ENCODE measurements around the gene CCT4. TPM values are rescaled to one million over a fixed set of nuclear protein-coding genes. Genes with fewer than 3 reads are reported as not detected.
"Not testable (repeated sequence)": the region's sequence is repeated elsewhere in the genome, so short reads cannot be mapped to it uniquely, and the experiment has no call there.

The CCT4 gene
- total RNA-seq, 1 experiment from 2014 or later = 265 TPM

DNA sequence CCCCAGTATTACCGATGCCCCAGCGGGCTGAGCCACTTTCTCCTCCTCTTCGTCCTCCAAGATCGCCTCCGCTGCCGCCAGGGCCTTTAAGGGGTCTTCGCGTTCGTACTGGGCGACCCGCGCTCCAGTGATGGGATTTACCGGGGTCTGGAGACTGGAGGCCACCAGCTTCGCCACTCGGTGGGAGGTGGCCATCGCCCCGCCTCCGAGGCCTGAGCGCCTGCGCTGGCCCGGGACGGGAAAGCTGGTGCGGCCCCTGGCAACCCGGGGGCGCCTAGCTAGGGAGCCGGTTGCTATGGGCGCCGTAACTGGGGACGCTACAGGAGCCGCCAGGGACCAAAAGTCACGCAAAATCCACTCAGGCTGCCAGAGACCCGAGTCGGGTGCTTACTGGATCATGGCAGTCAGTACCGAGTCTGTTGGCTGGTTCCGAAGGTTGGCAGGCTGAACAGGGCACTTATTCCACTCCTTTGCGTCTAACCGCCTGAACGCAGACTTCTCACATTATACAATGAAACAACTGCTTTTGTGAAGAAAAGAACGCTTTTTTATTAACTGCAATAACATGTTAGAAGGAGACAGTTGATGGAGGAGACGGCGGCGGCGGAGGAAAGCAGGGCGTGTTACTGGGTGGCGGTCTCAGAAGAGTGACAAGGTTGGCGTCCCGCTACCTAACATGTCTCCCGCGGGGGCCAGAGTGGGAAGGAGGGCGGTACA lies 34.5 kb downstream of the CCT4 start, which contains the start of gene FAM161A:
Gene FAM161A, minus strand, starts transcription at position 214 of the 717 bp plus-strand sequence. Its CDS starts 19 bp downstream, at position 195.
- H3K27ac ChIP-seq = peak within 1 kb of the TSS; percentile 49
- peaks cover 14% of the 10 kb centered on the region for H3K4me1 ChIP-seq (replicated peaks; ENCODE audit: insufficient read depth)
- peak within 1 kb of the TSS; percentile 99 for H2AFZ ChIP-seq
- CTCF ChIA-PET = no interaction called here
- H3K27me3 ChIP-seq (ENCODE audit: insufficient read depth, low read depth) = no peaks in the 10 kb centered on the region
- no peaks in the 10 kb centered on the region; the same call in 1 of the 2 replicates for H3K9me3 ChIP-seq (ENCODE audit: insufficient read depth, low read depth)
- no peaks in the 10 kb centered on the region for H3K79me2 ChIP-seq (ENCODE audit: low read depth)
- H3K36me3 ChIP-seq (ENCODE audit: low read depth) = no peaks in the 10 kb centered on the region
- peak within 1 kb of the TSS; percentile 86 for H3K4me3 ChIP-seq
- peak within 1 kb of the TSS; percentile 92 for H3K4me2 ChIP-seq
- no peak for TF ChIP-seq EZH2 (IDR thresholded peaks at IDR 0.05; ENCODE audit: low read depth)
- TF ChIP-seq, protein P1, sequence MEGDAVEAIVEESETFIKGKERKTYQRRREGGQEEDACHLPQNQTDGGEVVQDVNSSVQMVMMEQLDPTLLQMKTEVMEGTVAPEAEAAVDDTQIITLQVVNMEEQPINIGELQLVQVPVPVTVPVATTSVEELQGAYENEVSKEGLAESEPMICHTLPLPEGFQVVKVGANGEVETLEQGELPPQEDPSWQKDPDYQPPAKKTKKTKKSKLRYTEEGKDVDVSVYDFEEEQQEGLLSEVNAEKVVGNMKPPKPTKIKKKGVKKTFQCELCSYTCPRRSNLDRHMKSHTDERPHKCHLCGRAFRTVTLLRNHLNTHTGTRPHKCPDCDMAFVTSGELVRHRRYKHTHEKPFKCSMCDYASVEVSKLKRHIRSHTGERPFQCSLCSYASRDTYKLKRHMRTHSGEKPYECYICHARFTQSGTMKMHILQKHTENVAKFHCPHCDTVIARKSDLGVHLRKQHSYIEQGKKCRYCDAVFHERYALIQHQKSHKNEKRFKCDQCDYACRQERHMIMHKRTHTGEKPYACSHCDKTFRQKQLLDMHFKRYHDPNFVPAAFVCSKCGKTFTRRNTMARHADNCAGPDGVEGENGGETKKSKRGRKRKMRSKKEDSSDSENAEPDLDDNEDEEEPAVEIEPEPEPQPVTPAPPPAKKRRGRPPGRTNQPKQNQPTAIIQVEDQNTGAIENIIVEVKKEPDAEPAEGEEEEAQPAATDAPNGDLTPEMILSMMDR (conservative IDR thresholded peaks at IDR 0.05) = no peak
- H4K20me1 ChIP-seq (ENCODE audit: insufficient read depth) = no peaks in the 10 kb centered on the region
- H3K9me2 ChIP-seq (ENCODE audit: insufficient read depth) = no peaks in the 10 kb centered on the region
- POLR2A ChIA-PET (ENCODE audit: unreplicated experiment) = interaction anchor here (0.7 kb wide), 1 partner anchor 327 kb away, joined by 3 read pairs; no protein-coding TSS in a partner anchor
- H3F3A ChIP-seq (ENCODE audit: insufficient read depth, low read depth) = peaks cover 34% of the 10 kb centered on the region; the same call in 1 of the 2 replicates
- BruUV-seq (replicated peaks) = no TSS peak
- intact Hi-C loops (cut with micrococcal nuclease; ENCODE audit: unreplicated experiment) = loop anchor here (1.0 kb wide), 4 partner anchors 34 to 316 kb away; partner anchors contain the start of genes CCT4 and XPO1
- DNase-seq = peak; percentile 46 to 86

DNA sequence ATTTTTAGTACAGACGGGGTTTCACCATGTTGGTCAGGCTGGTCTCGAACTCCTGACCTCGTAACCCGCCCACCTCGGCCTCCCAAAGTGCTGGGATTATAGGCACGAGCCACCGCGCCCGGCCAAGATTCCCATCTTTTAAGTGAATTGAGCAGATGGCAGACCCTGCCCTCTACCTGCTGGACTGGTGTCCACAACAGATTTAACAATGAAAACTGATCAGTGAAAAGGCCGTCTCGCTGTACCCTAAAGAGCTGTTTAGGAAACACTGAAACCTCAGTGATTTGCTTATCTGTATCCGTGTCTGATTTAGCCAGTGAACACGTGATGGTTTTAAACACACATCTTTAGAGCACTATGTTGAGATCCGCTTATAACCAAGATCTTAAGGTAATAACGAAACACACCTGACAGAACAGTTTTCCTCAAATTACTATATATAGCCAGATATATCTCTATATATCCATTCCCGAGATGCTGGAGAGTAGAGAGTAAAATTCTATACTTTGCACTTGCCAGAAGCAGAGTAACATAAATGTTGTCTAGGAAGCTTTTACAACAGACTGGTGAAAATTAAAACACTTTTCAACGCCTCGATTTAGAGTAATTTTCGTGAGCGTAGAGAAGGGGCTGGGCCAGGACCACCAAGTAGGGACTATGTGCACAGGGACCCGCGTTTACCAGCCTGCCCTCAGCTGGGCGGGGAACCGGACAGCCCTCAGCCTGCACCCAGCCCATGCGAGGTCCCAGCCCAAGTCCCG lies 35.2 kb downstream of the CCT4 start:
- Histone ChIP-seq H3F3A (ENCODE audit: insufficient read depth, low read depth) (peaks cover 34% of the 10 kb centered on the region; the same call in 1 of the 2 replicates), H4K20me1 (ENCODE audit: insufficient read depth) (no peaks in the 10 kb centered on the region), H3K4me3 (peak overlapping the region; percentile 86), H3K27me3 (ENCODE audit: insufficient read depth, low read depth) (no peaks in the 10 kb centered on the region), H2AFZ (peak overlapping the region; percentile 99), H3K4me2 (peak overlapping the region; percentile 92), H3K27ac (no peak overlapping the region), H3K79me2 (ENCODE audit: low read depth) (no peaks in the 10 kb centered on the region), H3K9me3 (ENCODE audit: insufficient read depth, low read depth) (no peaks in the 10 kb centered on the region), H3K4me1 (replicated peaks; ENCODE audit: insufficient read depth) (peaks cover 14% of the 10 kb centered on the region), H3K9me2 (ENCODE audit: insufficient read depth) (no peaks in the 10 kb centered on the region), H3K36me3 (ENCODE audit: low read depth) (no peaks in the 10 kb centered on the region)
- ChIA-PET POLR2A (ENCODE audit: unreplicated experiment) (interaction anchor here (0.7 kb wide), 1 partner anchor 326 kb away, joined by 3 read pairs; no protein-coding TSS in a partner anchor), CTCF (interaction anchor here (0.6 to 0.7 kb wide), 2 partner anchors 309 to 331 kb away, joined by 3 to 7 read pairs; no protein-coding TSS in a partner anchor)
- TF ChIP-seq EZH2 (IDR thresholded peaks at IDR 0.05; ENCODE audit: low read depth) = no peak
- TF ChIP-seq, protein P1 (conservative IDR thresholded peaks at IDR 0.05) = peak; percentile 36; the same call in 1 of the 2 replicates
- intact Hi-C loops (cut with micrococcal nuclease; ENCODE audit: unreplicated experiment) = no loop called here
- peak; percentile 40 to 65 for DNase-seq
- BruUV-seq (replicated peaks) = TSS peak; percentile 44

DNA sequence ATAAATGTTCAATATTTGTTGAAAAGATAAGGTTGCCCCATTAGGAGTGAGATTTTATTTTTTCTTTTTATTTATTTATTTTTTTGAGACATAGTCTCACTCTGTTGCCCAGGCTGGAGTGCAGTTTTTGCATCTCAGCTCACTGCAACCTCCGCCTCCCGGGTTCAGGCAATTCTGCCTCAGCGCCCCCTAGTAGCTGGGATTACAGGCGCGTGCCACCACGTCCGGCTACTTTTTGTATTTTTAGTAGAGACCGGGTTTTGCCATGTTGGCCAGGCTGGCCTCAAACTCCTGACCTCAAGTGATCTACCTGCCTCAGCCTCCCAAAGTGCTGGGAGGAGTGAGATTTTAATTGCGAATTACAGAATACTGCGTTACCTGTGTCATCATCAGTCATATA lies 37.2 kb downstream of the CCT4 start:
- H3K27me3 ChIP-seq (ENCODE audit: insufficient read depth, low read depth); intact Hi-C loops (cut with micrococcal nuclease; ENCODE audit: unreplicated experiment); DNase-seq; H3K4me2 ChIP-seq; H2AFZ ChIP-seq; H4K20me1 ChIP-seq (ENCODE audit: insufficient read depth); H3K9me2 ChIP-seq (ENCODE audit: insufficient read depth); CTCF ChIA-PET; BruUV-seq (replicated peaks); H3K27ac ChIP-seq; H3K9me3 ChIP-seq (ENCODE audit: insufficient read depth, low read depth); H3K79me2 ChIP-seq (ENCODE audit: low read depth); POLR2A ChIA-PET (ENCODE audit: unreplicated experiment); H3K4me3 ChIP-seq; H3K36me3 ChIP-seq (ENCODE audit: low read depth): not testable (repeated sequence)
- Histone ChIP-seq H3K4me1 (replicated peaks; ENCODE audit: insufficient read depth) (peaks cover 14% of the 10 kb centered on the region), H3F3A (ENCODE audit: insufficient read depth, low read depth) (peaks cover 34% of the 10 kb centered on the region; the same call in 1 of the 2 replicates)
